ENCODE measurements around the gene CDC73.

GRCh38 chr1:193301746-193302145 is 179.9 kb downstream of the CDC73 start:
- TF ChIP-seq CTCF (IDR thresholded peaks at IDR 0.05): no peak
- TF ChIP-seq EZH2 (IDR thresholded peaks at IDR 0.05): no peak
